Small intestine (tissue), 7 donors: ENCODE data around the gene NEIL3. TPM values are rescaled to one million over a fixed set of nuclear protein-coding genes. Genes with fewer than 3 reads are reported as not detected.

ENCODE experiments used
- DNase-seq, 2 donors: peaks; one replicate each; pipeline versions ENCODE4 v3.0.0 to v3.0.0-alpha.2; 2013
- FAIRE-seq: peaks from 2 replicates; lab custom pipeline; 2012; peaks lifted over from hg19 to GRCh38; lab: Jason Lieb, UNC
- H3K27ac ChIP-seq, 3 donors: one replicate each; pipeline ENCODE4 v1.5.1; 2013; ENCODE audit warnings: low read length in 2 of 3, mild to moderate bottlenecking in 2 of 3, control low read depth in 1 of 3, inconsistent platforms in 1 of 3, low read depth in 1 of 3, moderate library complexity in 1 of 3
- H3K27me3 ChIP-seq, 3 donors: one replicate each; pipeline ENCODE4 v1.6.1; 2013; ENCODE audit warnings: low read length in 3 of 3, inconsistent platforms in 1 of 3; ENCODE audit not compliant: control insufficient read depth in 3 of 3, insufficient read depth in 3 of 3
- H3K36me3 ChIP-seq, 3 donors: one replicate each; pipeline ENCODE4 v1.6.1; 2013; ENCODE audit warnings: low read length in 3 of 3, inconsistent platforms in 1 of 3, low read depth in 1 of 3, mild to moderate bottlenecking in 1 of 3, moderate library complexity in 1 of 3; ENCODE audit not compliant: control insufficient read depth in 3 of 3, insufficient read depth in 2 of 3
- H3K4me1 ChIP-seq, 3 donors: one replicate each; pipeline ENCODE4 v1.6.1; 2013; ENCODE audit warnings: low read length in 2 of 3, inconsistent platforms in 1 of 3, low read depth in 1 of 3, mild to moderate bottlenecking in 1 of 3, moderate library complexity in 1 of 3; ENCODE audit not compliant: control insufficient read depth in 3 of 3, insufficient read depth in 2 of 3
- H3K4me3 ChIP-seq, 3 donors: one replicate each; pipeline ENCODE4 v1.5.1; 2013; ENCODE audit warnings: low read length in 3 of 3, control low read depth in 1 of 3, inconsistent platforms in 1 of 3, low read depth in 1 of 3, mild to moderate bottlenecking in 1 of 3, moderate library complexity in 1 of 3
- H3K9me3 ChIP-seq, 2 donors: one replicate each; pipeline ENCODE4 v1.6.1; 2013; ENCODE audit warnings: low read depth in 1 of 2, low read length in 1 of 2; ENCODE audit not compliant: control insufficient read depth in 2 of 2, insufficient read depth in 1 of 2
- WGBS, 3 donors: extraction: QIAGEN DNeasy Blood & Tissue Kit; methylation state at CpG; one replicate each; pipeline ENCODE4 v1.1.7; 2013; 5-methylcytosine and 5-hydroxymethylcytosine counted together
- polyA plus RNA-seq, 4 donors: library from polyadenylated mRNA; stranded (reverse) in 3 of 4; unstranded in 1 of 4; fragments of 200-250 nt in 3 of 4; fragments of 120-200 nt in 1 of 4; gene quantifications; one replicate each; pipeline versions ENCODE4 v1.2.1 to v1.2.3, GENCODE V29; 2013
- donor health status: healthy with polysubstance abuse.
- donor health status: control.
- donor health status: control.
- donor health status: Bipolar disorder and iron deficiency.
- donor health status: healthy.

NEIL3 gene
- polyA plus RNA-seq, 4 donors, result 2.8 to 3.4 TPM; not detected in 2

- peaks cover 2% of the 10 kb centered on the region in 3 donors for H3K4me1 ChIP-seq
- no peak overlapping the region for H3K4me3 ChIP-seq
- no peak overlapping the region for H3K27ac ChIP-seq
- no peak for FAIRE-seq
- H3K27me3 ChIP-seq, result no peaks in the 10 kb centered on the region
- no peaks in the 10 kb centered on the region for H3K36me3 ChIP-seq
- WGBS, 3 donors, result 33 to 76% (median 56%) methylated on average over 5 of the region's 5 CpGs
- peak in 1 of 2 donors; percentile 20 for DNase-seq
- H3K9me3 ChIP-seq, result no peaks in the 10 kb centered on the region
Observed at GRCh38 chr4:177401658-177402273, 92.1 kb downstream of the NEIL3 start.

DNA sequence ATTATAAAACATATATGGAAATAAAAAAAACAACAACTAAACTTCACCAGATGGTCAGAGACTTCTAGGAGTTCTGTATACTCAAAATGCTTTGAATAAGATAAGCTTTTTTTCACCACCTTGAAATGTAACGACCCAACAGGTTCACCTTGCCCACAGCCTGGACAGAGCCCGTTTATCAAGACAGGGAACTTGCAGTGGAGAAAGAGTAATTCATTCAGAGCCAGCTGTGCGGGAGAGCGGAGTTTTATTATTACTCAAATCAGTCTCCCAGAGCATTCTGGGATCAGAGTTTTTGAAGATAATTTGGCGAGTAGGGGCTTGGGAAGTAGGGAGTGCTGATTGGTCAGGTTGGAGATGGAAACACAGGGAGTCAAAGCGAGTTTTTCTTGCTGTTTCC is 94.1 kb downstream of the NEIL3 start:
- FAIRE-seq, result no peak
- H3K27ac ChIP-seq, result no peak overlapping the region

DNA sequence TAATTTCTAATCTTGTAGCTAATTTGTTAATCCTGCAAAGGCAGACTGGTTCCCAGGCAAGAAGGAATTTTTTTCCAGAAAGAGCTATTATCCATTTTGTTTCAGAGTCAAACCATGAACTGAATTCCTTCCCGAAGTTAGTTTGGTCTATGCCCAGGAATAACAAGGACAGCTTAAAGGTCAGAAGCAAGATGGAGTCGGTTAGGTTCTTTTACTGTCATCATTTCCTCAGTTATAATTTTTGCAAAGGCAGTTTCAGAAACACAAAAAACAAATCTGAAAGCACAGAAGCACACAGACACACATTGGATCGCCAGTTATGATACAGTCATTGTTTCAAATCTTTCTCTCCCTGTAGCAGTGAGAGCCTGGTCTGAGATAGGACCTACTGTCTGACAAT is 94.7 kb downstream of the NEIL3 start:
- DNase-seq (no peak), FAIRE-seq (no peak)
- Histone ChIP-seq H3K27me3 (no peaks in the 10 kb centered on the region), H3K27ac (no peak overlapping the region), H3K36me3 (no peaks in the 10 kb centered on the region), H3K4me1 (peaks cover 2 to 6% (median 2%) of the 10 kb centered on the region in 3 donors), H3K9me3 (no peaks in the 10 kb centered on the region), H3K4me3 (no peak overlapping the region)
- 75 to 82% (median 75%) methylated on average over 3 of the region's 3 CpGs for WGBS, 3 donors

More for the DNA sequence above, 94.1 kb downstream of the NEIL3 start:
- Histone ChIP-seq H3K9me3 (no peaks in the 10 kb centered on the region), H3K36me3 (no peaks in the 10 kb centered on the region), H3K27me3 (no peaks in the 10 kb centered on the region), H3K4me3 (no peak overlapping the region), H3K4me1 (peaks cover 2 to 5% (median 2%) of the 10 kb centered on the region in 3 donors)
- 17 to 56% (median 31%) methylated on average over 6 of the region's 6 CpGs for WGBS, 3 donors
- DNase-seq, result no peak

DNA sequence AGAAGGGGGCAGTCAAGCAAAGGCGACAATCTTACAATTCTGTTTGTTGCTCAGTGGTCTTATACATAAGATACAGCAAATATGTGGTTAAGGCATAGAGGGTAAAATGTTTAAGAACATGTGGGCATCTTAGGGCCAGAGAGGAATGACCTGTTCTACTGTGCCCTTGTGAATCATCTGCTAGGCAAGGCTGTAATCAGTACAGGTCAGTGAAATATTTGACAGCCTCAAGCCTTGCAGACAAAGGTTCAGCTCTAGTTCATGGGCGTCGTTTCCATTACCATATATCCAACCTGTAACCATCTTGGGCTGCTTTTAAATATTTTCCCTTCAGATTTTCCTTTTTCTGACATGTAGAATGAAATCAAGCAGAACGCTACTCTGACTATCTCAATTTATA is 95.3 kb downstream of the NEIL3 start:
- no peak for FAIRE-seq
- H3K4me3 ChIP-seq, result no peak overlapping the region
- no peak overlapping the region for H3K27ac ChIP-seq
- H3K9me3 ChIP-seq, result no peaks in the 10 kb centered on the region
- peaks cover 2 to 6% (median 2%) of the 10 kb centered on the region in 3 donors for H3K4me1 ChIP-seq
- WGBS, 3 donors, result 80 to 86% (median 83%) methylated on average over 4 of the region's 4 CpGs
- H3K27me3 ChIP-seq, result no peaks in the 10 kb centered on the region
- no peaks in the 10 kb centered on the region for H3K36me3 ChIP-seq
- peak; percentile 8 to 17 for DNase-seq

- DNase-seq (no peak), FAIRE-seq (no peak)
- Histone ChIP-seq H3K27ac (no peak overlapping the region), H3K27me3 (no peaks in the 10 kb centered on the region), H3K4me1 (peaks cover 2 to 6% (median 2%) of the 10 kb centered on the region in 3 donors), H3K9me3 (no peaks in the 10 kb centered on the region), H3K36me3 (no peaks in the 10 kb centered on the region), H3K4me3 (no peak overlapping the region)
- WGBS, 3 donors, result 57 to 76% (median 68%) methylated on average over 2 of the region's 2 CpGs
Observed at GRCh38 chr4:177405508-177405907, 95.8 kb downstream of the NEIL3 start.

DNA sequence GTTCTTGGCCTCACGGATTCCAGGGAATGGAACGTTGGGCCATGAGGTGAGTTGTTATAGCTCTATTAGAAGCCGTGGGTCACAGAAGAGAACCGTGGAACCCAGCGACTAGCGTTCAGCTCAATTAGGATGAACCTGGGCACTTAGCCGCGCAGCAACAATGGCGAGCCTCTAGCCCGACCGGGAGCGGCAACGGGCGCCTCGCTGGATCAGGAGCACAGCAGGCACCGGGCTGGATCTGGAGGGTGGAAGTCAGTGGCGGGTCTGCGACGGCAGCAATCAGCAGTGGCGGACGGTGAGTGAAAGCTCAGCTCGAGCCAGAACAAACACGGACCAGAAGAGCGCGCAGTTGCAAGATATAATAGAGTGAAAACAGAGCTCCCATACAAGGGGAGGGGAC is 98.3 kb downstream of the NEIL3 start:
- Histone ChIP-seq H3K27ac (no peak overlapping the region), H3K4me1 (peaks cover 0 to 6% (median 0%) of the 10 kb centered on the region in 3 donors), H3K9me3 (no peaks in the 10 kb centered on the region), H3K4me3 (no peak overlapping the region), H3K27me3 (no peaks in the 10 kb centered on the region), H3K36me3 (no peaks in the 10 kb centered on the region)
- DNase-seq (no peak), FAIRE-seq (no peak)
- WGBS, 3 donors, result 95 to 97% (median 96%) methylated on average over 25 of the region's 25 CpGs

DNA sequence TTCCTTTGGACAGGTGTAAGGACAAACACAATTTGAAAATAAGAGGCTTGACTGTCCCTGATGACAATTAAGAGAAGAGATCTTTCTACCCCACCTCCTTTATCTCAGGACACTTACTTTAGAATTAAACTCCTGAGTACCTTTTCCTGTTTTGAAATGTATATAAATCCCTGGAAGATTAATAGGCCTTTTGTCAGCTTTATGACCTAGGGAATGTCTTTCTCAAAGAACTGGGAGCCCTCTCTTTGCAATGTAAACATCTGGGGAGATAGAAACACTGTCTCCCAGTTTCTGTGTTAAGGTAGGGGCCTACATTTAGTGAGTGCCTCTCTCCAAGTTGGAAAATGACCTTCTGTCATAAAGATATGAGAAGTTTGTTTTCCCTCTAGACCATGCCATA is 100.9 kb downstream of the NEIL3 start:
- no peaks in the 10 kb centered on the region for H3K27me3 ChIP-seq
- H3K36me3 ChIP-seq, result no peaks in the 10 kb centered on the region
- peak in 1 of 2 donors; percentile 24 for DNase-seq
- no peak overlapping the region for H3K4me3 ChIP-seq
- H3K27ac ChIP-seq, result peak overlapping the region in 1 of 3 donors; percentile 30
- peaks cover 0 to 6% (median 0%) of the 10 kb centered on the region in 3 donors for H3K4me1 ChIP-seq
- FAIRE-seq, result no peak
- no peaks in the 10 kb centered on the region for H3K9me3 ChIP-seq

- 47 to 64% (median 55%) methylated on average over 5 of the region's 5 CpGs for WGBS, 3 donors
- Histone ChIP-seq H3K27ac (no peak overlapping the region), H3K9me3 (no peaks in the 10 kb centered on the region), H3K27me3 (no peaks in the 10 kb centered on the region), H3K4me1 (peaks cover 0 to 6% (median 0%) of the 10 kb centered on the region in 3 donors), H3K4me3 (no peak overlapping the region), H3K36me3 (no peaks in the 10 kb centered on the region)
- no peak for DNase-seq
- FAIRE-seq, result no peak
Observed at GRCh38 chr4:177411996-177412395, 102.3 kb downstream of the NEIL3 start.
